Measurements from ENCODE around the gene AGXT.

Gene AGXT

DNA sequence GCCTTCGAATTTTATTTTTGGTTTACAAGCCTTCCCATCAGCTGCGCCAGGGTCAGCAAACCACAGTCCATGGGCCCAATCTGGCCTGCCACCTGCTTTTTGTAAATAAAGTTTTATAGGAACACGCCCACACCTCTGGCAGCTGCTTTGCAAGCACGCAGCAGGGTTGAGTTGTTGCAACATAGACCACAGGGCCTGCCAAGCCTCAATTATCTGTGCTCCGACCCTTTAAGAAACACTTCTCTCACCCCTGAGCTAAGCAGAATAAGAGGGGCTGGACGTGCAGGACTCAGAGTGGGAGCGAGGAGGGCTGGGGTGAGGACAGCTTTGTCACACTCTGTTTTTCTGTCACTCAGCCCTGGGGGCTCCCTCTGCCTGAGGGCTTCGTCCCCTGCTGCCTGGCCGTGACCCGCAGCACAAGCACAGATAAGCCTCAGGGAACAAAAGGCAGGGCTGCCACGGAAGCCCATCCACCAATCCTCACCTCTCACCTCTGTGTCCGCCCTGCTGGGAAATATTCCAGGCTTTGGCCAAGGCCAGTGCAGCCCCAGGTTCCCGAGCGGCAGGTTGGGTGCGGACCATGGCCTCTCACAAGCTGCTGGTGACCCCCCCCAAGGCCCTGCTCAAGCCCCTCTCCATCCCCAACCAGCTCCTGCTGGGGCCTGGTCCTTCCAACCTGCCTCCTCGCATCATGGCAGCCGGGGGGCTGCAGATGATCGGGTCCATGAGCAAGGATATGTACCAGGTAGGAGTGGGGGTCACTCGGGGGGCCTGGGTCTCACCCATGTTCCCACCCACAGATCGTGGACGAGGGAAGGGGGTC, at the start of gene AGXT:
AGXT (plus strand) TSS at position 539 of the 823 bp plus-strand sequence; CDS start at position 581, 42 bp downstream.
- Histone ChIP-seq H3K9me3 (ENCODE audit: control insufficient read depth, insufficient read depth, low read length) (no peaks in the 10 kb centered on the region), H3K4me3 (ENCODE audit: low read depth, low read length) (no peak within 1 kb of the TSS), H3K27me3 (ENCODE audit: control insufficient read depth, insufficient read depth, low read length) (no peaks in the 10 kb centered on the region), H3K9ac (ENCODE audit: low read depth, low read length) (no peak within 1 kb of the TSS), H3K36me3 (ENCODE audit: control insufficient read depth, insufficient read depth, low read length) (no peaks in the 10 kb centered on the region), H3K4me1 (ENCODE audit: control insufficient read depth, insufficient read depth, low read length) (no peaks in the 10 kb centered on the region)

DNA sequence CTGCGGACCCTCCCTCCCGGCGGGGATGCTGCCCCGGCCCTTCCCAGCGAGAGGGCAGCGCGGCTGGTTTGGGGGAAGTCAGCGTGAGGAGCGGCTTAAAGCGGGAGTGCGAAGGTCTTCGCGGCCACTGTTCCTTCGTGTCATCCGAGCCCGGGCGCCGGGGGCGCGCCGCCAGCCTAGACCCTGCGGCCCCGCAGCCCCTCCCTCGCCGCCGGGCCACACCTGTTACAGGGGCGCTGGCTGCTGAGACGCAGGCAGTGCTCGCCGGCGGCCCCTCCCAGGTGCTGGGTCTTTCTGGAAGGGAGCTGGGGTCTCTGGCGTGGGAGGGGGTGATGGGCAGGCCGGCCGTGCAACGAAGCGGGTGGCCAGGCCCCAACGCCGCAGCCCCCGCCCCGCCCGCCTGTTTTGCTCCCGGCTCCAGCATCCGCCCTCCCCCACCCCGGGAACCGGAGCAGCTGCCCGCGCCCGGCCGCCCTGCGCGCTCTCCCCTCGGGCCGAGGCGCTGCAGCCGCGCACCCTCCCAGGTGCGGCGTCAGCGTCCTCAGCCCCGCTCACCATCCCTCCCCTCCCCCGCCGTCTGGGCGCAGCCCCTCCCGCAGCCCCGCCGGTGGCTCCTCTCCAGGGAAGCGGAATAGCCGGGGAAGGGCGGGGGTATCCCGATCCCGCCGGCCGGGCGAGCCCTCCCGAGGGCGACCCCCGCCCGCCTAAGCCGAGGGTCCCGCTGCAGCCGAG, 49.3 kb upstream of the AGXT start:
- Histone ChIP-seq H3K27me3 (ENCODE audit: control insufficient read depth, insufficient read depth, low read length) (peaks cover 22% of the 10 kb centered on the region), H3K4me1 (ENCODE audit: control insufficient read depth, insufficient read depth, low read length) (peaks cover 3% of the 10 kb centered on the region), H3K9me3 (ENCODE audit: control insufficient read depth, insufficient read depth, low read length) (no peaks in the 10 kb centered on the region), H3K4me3 (ENCODE audit: low read depth, low read length) (peak overlapping the region; percentile 72), H3K36me3 (ENCODE audit: control insufficient read depth, insufficient read depth, low read length) (peaks cover 15% of the 10 kb centered on the region), H3K9ac (ENCODE audit: low read depth, low read length) (peak overlapping the region; percentile 90)

DNA sequence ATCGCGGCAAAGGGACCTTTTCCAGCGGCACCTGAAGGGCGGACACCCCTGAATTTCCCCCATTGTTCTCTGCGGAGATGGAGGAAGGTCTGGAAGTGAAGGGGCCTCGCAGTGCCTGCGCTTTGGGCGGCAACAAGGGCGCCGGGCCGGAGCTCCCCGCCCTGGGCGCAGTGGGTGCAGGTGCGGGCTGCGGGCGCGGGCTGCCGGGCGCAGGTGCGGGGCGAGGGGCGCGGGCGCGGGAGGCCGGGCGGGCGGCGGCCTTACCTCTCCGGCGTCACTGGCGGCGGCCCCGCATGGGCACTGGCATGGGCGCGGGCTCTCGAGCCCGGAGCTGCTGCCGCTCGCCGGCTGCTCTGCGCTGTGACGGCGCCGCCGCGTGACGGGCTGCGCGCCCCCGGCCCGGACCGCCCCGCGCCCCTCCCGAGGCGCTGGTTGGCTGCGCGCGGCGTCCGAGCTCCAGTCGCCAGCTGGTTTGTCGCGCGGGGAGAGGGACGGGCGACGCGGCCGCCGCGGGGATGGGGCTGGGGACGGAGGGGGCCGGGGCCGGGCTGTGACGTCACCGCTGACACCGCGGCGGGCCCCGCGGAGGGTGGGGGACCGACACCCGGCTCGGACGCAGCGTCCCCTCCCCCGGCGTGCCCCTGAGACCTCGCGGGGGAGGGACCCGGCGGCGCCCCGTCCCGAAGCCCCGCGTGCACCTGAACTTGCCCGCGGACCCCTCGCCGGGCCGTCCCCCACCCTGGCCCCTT, 48.6 kb upstream of the AGXT start, which contains the start of gene KIF1A:
KIF1A (minus strand) TSS at position 362 of the 749 bp plus-strand sequence. CDS start 22,467 bp downstream, outside the sequence.
- Histone ChIP-seq H3K36me3 (ENCODE audit: control insufficient read depth, insufficient read depth, low read length) (peaks cover 15% of the 10 kb centered on the region), H3K4me1 (ENCODE audit: control insufficient read depth, insufficient read depth, low read length) (peaks cover 3% of the 10 kb centered on the region), H3K9ac (ENCODE audit: low read depth, low read length) (peak within 1 kb of the TSS; percentile 90), H3K27me3 (ENCODE audit: control insufficient read depth, insufficient read depth, low read length) (peaks cover 29% of the 10 kb centered on the region), H3K4me3 (ENCODE audit: low read depth, low read length) (peak within 1 kb of the TSS; percentile 72), H3K9me3 (ENCODE audit: control insufficient read depth, insufficient read depth, low read length) (no peaks in the 10 kb centered on the region)

DNA sequence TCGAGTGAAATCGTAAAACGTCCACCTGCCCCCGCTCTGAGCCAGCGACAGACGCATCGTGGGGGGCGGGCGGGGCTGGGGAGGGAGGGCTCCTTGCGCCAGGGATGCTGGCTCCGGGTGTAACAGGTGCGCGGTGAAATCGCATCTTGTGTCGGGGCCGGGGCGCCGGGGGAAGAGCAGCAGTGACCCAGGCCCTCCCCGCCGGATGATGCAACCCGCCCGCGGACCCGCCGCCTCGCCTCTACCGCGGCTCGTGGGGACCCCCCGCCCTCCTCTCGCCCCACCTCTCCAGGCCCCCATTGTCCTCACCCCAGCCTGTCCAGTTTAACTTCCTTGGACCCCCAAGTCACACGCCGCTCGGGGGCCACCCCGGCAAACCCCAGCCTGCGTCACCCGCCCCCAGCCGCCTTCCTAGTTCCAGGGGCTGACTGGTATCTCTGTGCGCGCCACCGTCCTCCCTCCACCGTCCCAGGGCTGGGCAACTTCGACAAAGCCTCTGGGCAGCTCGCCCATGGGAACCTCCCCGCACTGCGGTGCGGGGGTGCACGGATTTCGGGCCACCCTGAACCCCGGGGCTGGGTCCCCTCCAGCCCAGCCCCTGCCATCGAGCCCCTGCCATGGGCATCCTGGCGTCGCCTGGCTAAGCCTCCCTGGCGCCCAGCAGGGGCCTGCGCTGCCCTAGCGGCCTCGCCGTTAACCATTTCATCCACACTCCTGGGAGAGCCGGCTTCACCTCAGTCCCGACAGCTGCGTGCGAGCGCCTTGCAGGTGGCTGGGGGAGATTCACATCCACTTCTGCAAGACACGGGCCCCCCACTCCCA, 47.8 kb upstream of the AGXT start:
- Histone ChIP-seq H3K36me3 (ENCODE audit: control insufficient read depth, insufficient read depth, low read length) (peaks cover 15% of the 10 kb centered on the region), H3K4me1 (ENCODE audit: control insufficient read depth, insufficient read depth, low read length) (peaks cover 3% of the 10 kb centered on the region), H3K9ac (ENCODE audit: low read depth, low read length) (no peak overlapping the region), H3K4me3 (ENCODE audit: low read depth, low read length) (peak overlapping the region; percentile 62), H3K9me3 (ENCODE audit: control insufficient read depth, insufficient read depth, low read length) (no peaks in the 10 kb centered on the region), H3K27me3 (ENCODE audit: control insufficient read depth, insufficient read depth, low read length) (peaks cover 34% of the 10 kb centered on the region)

DNA sequence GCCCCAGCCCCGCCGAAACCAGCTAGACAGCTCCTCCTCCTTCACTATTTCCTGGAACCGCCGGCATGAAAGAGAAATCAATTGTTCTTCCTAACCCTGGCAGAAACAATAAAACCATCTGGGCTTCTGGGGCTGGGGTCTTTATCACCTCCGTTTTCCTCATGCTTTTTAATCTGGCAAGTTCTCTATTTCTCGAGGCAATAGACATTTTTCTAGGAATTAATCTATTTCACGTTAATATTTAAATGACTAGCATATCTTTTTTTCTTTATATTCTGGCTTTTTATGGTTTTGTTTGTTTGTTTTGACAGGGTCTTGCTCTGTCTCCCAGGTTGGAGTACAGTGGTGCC, 47.2 kb upstream of the AGXT start:
- Histone ChIP-seq H3K4me1 (ENCODE audit: control insufficient read depth, insufficient read depth, low read length) (peaks cover 3% of the 10 kb centered on the region), H3K27me3 (ENCODE audit: control insufficient read depth, insufficient read depth, low read length) (peaks cover 37% of the 10 kb centered on the region), H3K4me3 (ENCODE audit: low read depth, low read length) (peak overlapping the region; percentile 62), H3K9me3 (ENCODE audit: control insufficient read depth, insufficient read depth, low read length) (no peaks in the 10 kb centered on the region), H3K9ac (ENCODE audit: low read depth, low read length) (no peak overlapping the region), H3K36me3 (ENCODE audit: control insufficient read depth, insufficient read depth, low read length) (peaks cover 12% of the 10 kb centered on the region)

DNA sequence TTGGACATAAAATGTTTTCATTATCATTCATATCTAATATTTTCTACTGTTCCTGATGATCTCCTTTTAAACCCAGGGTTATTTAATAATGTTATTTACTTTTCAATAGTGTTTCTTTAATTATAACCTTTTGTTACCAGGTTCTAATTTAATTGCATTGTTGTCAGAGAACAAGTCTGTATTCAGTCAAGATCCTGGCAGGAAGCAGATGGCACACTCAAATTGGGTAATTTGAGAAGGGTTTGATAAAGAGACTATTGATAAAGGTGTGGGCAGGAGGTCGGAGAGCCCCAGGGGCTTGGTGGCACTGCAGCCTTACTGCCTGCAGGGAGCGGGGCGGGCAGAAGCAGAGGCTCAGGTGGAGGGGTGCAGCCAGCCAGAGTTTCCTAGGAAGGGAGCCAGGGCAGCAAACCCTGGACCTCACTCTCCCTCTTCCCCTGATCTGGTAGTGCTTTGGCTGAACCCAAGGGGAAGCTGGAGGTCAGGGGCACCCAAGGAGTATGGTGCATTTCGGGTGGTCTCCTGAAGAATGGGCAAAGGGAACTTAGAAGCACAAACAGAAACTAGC, 46.3 kb upstream of the AGXT start:
- Histone ChIP-seq H3K27me3 (ENCODE audit: control insufficient read depth, insufficient read depth, low read length) (peaks cover 41% of the 10 kb centered on the region), H3K9me3 (ENCODE audit: control insufficient read depth, insufficient read depth, low read length) (no peaks in the 10 kb centered on the region), H3K36me3 (ENCODE audit: control insufficient read depth, insufficient read depth, low read length) (peaks cover 5% of the 10 kb centered on the region), H3K4me3 (ENCODE audit: low read depth, low read length) (no peak overlapping the region), H3K9ac (ENCODE audit: low read depth, low read length) (no peak overlapping the region), H3K4me1 (ENCODE audit: control insufficient read depth, insufficient read depth, low read length) (peaks cover 3% of the 10 kb centered on the region)

DNA sequence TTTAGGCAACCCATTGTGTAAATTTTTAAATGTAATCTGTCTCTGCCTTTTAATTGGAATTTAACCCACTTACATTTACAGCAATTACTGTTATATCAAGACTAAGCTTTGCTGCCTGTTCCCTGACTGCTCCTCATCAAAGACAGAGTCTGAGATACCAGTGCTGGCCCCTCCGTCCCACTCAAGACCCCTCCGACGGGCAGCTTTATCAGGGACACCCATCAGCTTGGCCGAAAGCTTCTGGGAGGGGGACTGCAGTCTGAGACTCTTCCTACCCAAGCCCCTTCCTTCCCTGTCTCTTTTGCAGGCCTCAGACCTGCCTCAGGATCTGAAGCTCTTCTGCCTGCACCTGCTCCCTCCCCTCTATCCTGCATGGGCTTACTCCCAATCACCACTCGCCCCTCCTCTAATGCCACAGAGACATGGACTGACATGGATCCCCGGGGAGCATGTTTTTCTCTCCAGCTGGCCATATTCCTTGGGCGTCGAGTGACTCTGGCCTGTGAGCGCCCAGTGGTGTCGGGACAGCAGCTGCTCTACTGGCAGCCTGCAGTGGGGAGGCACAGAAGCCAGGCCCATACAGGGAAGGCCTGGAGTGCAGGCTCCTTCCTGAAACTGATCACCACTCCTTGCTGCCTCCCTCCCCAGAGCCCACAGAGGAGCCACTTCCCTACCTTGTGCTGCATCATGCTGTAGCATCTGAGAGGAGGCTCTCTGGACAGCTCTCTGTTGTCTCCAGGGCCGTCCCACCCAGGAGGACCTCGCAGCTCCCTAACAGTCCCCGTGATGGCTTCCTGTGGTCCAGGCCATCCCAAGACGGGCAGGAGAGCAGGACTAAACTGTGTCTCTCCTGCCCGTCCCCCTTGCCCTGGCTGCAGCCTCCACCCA, 44.9 kb upstream of the AGXT start:
- Histone ChIP-seq H3K9ac (ENCODE audit: low read depth, low read length) (no peak overlapping the region), H3K9me3 (ENCODE audit: control insufficient read depth, insufficient read depth, low read length) (no peaks in the 10 kb centered on the region), H3K4me3 (ENCODE audit: low read depth, low read length) (no peak overlapping the region), H3K27me3 (ENCODE audit: control insufficient read depth, insufficient read depth, low read length) (peaks cover 45% of the 10 kb centered on the region), H3K36me3 (ENCODE audit: control insufficient read depth, insufficient read depth, low read length) (no peaks in the 10 kb centered on the region), H3K4me1 (ENCODE audit: control insufficient read depth, insufficient read depth, low read length) (no peaks in the 10 kb centered on the region)

DNA sequence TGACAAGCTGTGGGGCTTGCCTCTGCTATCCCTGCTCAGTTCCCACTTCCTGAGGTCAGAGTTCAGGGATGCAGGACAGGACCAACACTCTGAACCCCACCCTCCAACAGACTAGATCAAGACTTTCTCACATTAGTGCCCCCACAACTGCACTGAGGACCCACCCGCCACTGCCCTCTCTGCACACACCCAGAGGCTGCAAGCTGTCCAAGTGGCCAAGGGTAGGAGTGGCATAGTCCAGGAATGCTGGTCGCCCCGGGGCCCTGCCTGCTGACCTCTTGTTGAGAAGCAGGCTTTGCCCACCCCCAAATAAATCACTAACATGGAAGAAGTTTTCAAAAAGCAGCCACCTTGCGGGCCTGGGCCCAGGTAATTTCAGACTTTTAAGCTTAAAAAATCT, 43.1 kb upstream of the AGXT start:
- no peaks in the 10 kb centered on the region for H3K4me1 ChIP-seq (ENCODE audit: control insufficient read depth, insufficient read depth, low read length)
- H3K4me3 ChIP-seq (ENCODE audit: low read depth, low read length), result no peak overlapping the region
- H3K9me3 ChIP-seq (ENCODE audit: control insufficient read depth, insufficient read depth, low read length), result no peaks in the 10 kb centered on the region
- H3K36me3 ChIP-seq (ENCODE audit: control insufficient read depth, insufficient read depth, low read length), result no peaks in the 10 kb centered on the region
- H3K9ac ChIP-seq (ENCODE audit: low read depth, low read length), result no peak overlapping the region
- peaks cover 61% of the 10 kb centered on the region for H3K27me3 ChIP-seq (ENCODE audit: control insufficient read depth, insufficient read depth, low read length)

DNA sequence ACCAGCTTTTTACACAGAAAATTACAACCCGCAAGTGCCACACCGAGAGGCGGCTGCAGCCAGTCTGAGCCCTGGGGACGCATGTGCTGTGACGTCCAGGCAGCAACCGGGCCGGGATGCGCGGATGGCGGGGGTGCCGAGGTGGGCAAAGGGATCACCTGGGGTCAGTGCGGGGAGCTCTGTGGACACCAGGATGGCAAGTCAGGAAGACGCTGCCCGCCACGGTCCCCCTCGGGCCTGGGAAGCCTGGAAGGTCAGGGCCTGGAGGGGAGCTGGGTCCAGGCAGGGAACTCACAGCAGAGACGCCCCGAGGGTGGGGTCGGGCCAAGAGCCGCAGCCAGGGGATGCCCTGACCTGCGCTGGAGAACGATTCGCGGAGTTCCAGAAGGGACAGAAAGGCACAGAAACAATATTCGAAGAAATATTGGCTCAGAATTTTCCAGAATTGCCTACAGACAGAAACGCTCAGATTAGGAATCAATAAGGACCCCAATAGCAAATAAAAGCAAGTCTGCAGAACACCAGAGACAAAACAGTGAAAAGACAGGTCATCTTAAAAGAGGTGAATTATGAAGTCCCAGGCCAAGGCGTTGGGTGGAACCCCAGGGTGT, 36.9 kb upstream of the AGXT start:
- Histone ChIP-seq H3K36me3 (ENCODE audit: control insufficient read depth, insufficient read depth, low read length) (no peaks in the 10 kb centered on the region), H3K4me3 (ENCODE audit: low read depth, low read length) (peak overlapping the region; percentile 54), H3K27me3 (ENCODE audit: control insufficient read depth, insufficient read depth, low read length) (peaks cover 45% of the 10 kb centered on the region), H3K9me3 (ENCODE audit: control insufficient read depth, insufficient read depth, low read length) (no peaks in the 10 kb centered on the region), H3K9ac (ENCODE audit: low read depth, low read length) (no peak overlapping the region), H3K4me1 (ENCODE audit: control insufficient read depth, insufficient read depth, low read length) (no peaks in the 10 kb centered on the region)

DNA sequence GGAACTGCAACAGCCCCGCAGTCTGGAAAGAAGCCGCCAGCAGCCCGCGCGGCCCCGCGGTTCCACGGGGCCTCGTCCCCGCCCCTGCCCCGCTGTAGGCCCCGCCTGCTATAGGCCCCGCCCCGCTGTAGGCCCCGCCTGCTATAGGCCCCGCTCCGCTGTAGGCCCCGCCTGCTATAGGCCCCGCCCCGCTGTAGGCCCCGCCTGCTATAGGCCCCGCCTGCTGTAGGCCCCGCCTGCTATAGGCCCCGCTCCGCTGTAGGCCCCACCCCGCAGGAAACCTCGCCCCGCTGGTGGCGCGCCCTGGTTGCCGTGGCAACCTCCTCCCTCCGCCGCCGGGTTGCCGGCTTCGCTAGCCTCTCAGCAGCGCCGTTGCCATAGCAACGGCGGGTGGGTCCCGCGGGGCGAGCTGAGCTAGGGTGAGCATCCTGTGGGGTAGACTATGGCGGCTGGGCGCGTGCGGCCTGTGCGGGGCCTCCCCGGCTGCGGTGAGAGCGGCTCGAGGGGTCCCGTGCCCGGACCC, 36.4 kb upstream of the AGXT start:
- H3K27me3 ChIP-seq (ENCODE audit: control insufficient read depth, insufficient read depth, low read length), result peaks cover 43% of the 10 kb centered on the region
- no peak overlapping the region for H3K9ac ChIP-seq (ENCODE audit: low read depth, low read length)
- no peaks in the 10 kb centered on the region for H3K9me3 ChIP-seq (ENCODE audit: control insufficient read depth, insufficient read depth, low read length)
- no peaks in the 10 kb centered on the region for H3K36me3 ChIP-seq (ENCODE audit: control insufficient read depth, insufficient read depth, low read length)
- peak overlapping the region; percentile 54 for H3K4me3 ChIP-seq (ENCODE audit: low read depth, low read length)
- no peaks in the 10 kb centered on the region for H3K4me1 ChIP-seq (ENCODE audit: control insufficient read depth, insufficient read depth, low read length)

All from iPS-15b (cell line).